Neural cell (in vitro differentiated cells): ENCODE results near the gene BEND5.

Experiments
- SMC3 ChIP-seq: fragments of 450-650 bp; conservative IDR thresholded peaks from 2 replicates; pipeline ENCODE4 v1.6.1; 2014; ENCODE audit warnings: antibody characterized with exemption, mild to moderate bottlenecking, moderate library complexity; ENCODE audit not compliant: poor library complexity
- TF ChIP-seq, protein P1 (sequence below): fragments of 450-650 bp; IDR thresholded peaks from 2 replicates; pipeline ENCODE4 v1.5.1; 2014; ENCODE audit warnings: antibody characterized with exemption, mild to moderate bottlenecking, moderate library complexity; ENCODE audit not compliant: poor library complexity, severe bottlenecking

DNA sequence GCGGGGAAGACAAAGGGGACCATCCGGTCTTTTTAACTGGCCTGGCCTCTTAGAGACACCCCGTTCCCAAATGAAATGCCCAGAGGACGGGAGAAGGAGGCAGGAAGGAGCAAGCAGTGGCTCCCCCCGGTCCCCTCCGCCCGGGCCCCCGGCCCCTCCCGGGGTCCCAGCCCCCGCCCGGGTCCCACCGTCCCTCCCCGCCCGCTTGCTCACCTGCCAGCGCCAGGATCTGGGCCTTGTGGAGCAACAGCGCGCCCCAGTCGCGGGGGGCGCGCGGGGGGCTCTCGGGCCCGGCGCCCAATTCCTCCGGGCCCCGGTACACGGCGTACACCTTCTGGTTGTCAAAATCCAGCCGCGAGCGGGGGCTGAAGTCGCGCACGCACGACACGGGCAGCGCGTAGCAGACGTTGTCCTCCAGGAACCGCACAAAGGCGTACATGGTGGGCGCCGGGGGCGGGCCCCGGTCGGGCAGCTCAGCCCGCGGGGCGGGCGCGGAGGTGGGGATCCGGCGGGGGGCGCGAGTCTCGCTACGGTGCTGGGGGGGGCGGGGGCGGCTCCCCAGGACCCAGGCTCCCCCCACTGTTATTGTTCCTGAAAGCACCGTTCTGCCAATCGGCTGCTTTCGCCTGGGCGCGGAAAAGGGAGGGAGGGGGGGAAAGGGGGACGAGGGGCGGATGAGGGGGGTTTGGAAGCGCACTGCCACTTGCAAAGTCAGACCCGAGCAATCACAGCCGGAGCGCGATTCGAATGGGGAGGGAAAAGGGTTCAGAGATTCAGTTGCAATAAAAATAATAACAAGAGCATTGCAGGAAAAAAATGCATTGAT is at the start of gene BEND5:
- TF ChIP-seq, protein P1, sequence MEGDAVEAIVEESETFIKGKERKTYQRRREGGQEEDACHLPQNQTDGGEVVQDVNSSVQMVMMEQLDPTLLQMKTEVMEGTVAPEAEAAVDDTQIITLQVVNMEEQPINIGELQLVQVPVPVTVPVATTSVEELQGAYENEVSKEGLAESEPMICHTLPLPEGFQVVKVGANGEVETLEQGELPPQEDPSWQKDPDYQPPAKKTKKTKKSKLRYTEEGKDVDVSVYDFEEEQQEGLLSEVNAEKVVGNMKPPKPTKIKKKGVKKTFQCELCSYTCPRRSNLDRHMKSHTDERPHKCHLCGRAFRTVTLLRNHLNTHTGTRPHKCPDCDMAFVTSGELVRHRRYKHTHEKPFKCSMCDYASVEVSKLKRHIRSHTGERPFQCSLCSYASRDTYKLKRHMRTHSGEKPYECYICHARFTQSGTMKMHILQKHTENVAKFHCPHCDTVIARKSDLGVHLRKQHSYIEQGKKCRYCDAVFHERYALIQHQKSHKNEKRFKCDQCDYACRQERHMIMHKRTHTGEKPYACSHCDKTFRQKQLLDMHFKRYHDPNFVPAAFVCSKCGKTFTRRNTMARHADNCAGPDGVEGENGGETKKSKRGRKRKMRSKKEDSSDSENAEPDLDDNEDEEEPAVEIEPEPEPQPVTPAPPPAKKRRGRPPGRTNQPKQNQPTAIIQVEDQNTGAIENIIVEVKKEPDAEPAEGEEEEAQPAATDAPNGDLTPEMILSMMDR: no peak
- no peak for TF ChIP-seq SMC3
